Activated CD4-positive, alpha-beta T cell treated with anti-CD3 and anti-CD28 coated beads for 24 hours (primary cell): ENCODE measurements around the gene DYNLT2.

Source experiments
- DNase-seq, 2 donors: peaks; one replicate each; pipeline ENCODE4 v3.0.0-alpha.2; 2020; ENCODE audit warnings: low read depth in 2 of 2

Gene DYNLT2

GRCh38 chr6:169738976-169739529 lies 12.3 kb downstream of the DYNLT2 start:
- no peak for DNase-seq

- no peak for DNase-seq
Observed at GRCh38 chr6:169738204-169738975, 13.0 kb downstream of the DYNLT2 start.

- DNase-seq: no peak
Observed at GRCh38 chr6:169729961-169730360, 21.4 kb downstream of the DYNLT2 start.

- no peak for DNase-seq
Observed at GRCh38 chr6:169726963-169727362, 24.4 kb downstream of the DYNLT2 start.

- DNase-seq: no peak
Observed at GRCh38 chr6:169726049-169726400, 25.3 kb downstream of the DYNLT2 start.

GRCh38 chr6:169725125-169726048 lies 26.0 kb downstream of the DYNLT2 start:
- peak in 1 of 2 donors; percentile 19 for DNase-seq

GRCh38 chr6:169724494-169725124 lies 26.8 kb downstream of the DYNLT2 start, which contains the start of gene PHF10:
PHF10 (minus strand) TSS chr6:169724500; CDS start chr6:169723931, 569 bp downstream.
- DNase-seq: peak; percentile 55 to 58

GRCh38 chr6:169723991-169724493 lies 27.3 kb downstream of the DYNLT2 start:
- DNase-seq: peak; percentile 8 to 9

GRCh38 chr6:169723200-169723909 lies 28.0 kb downstream of the DYNLT2 start:
- DNase-seq: peak; percentile 31 to 37

GRCh38 chr6:169722362-169723199 lies 28.8 kb downstream of the DYNLT2 start:
- DNase-seq: peak in 1 of 2 donors; percentile 10

- DNase-seq: no peak
Observed at GRCh38 chr6:169720207-169720855, 31.0 kb downstream of the DYNLT2 start.

- DNase-seq: no peak
Observed at GRCh38 chr6:169719117-169719516, 32.3 kb downstream of the DYNLT2 start.

- no peak for DNase-seq
Observed at GRCh38 chr6:169714595-169714994, 36.8 kb downstream of the DYNLT2 start.

GRCh38 chr6:169714178-169714577 lies 37.2 kb downstream of the DYNLT2 start:
- DNase-seq: no peak

- no peak for DNase-seq
Observed at GRCh38 chr6:169710009-169710408, 41.4 kb downstream of the DYNLT2 start.

- DNase-seq: no peak
Observed at GRCh38 chr6:169709293-169709692, 42.1 kb downstream of the DYNLT2 start.

GRCh38 chr6:169707772-169708171 lies 43.6 kb downstream of the DYNLT2 start:
- DNase-seq: no peak

- DNase-seq: peak in 1 of 2 donors; percentile 20
Observed at GRCh38 chr6:169702840-169703246, 48.5 kb downstream of the DYNLT2 start.
